NCI-H2081 treated with DMSO at 0.1 percent for 48 hours (cell line): ENCODE results near the gene RPL32.

Experiments used
- DNase-seq: peaks from one replicate; lab custom pipeline; 2025; lab: John Stamatoyannopoulos, UW

The RPL32 gene

DNA sequence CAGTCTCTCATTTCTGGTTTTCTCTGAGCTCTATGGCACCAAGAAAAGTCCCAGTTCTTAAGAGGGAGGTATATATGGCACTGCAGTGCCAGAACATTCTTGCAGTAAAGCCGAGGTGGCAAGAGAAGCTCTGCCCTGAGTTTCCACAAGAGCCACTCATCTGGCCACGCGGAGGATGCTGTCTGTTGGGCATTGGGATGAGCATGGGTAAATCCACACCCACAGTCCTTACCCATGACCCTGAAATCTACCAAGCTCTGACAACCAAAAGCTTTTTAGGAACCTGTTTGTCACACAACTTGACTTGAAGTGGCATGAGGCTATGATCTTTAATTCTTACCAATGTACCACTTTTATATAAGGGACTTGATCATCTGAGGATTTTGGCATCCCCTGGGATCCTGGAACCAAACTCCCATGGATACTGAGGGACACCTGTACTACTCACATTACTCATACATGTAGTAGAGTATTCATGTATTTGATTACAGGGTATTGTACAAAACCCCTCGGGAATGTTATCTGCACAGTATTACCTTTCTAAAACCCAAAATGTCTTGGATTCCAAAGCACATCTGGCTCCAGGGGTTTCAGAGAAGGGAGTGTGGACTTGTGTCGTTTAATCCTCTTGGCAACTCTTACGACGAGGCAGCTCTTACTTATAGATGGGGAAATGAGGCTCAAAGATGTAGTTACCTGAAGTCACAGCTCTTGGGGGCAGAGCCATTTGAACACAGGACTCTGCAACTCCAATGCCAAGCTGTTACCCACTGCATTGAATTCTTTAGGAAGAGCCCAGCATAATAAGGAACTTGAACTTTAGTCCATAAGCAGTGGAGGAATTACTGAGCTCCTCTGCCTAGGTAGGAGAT lies 8.8 kb downstream of the RPL32 start:
- DNase-seq: no peak

DNA sequence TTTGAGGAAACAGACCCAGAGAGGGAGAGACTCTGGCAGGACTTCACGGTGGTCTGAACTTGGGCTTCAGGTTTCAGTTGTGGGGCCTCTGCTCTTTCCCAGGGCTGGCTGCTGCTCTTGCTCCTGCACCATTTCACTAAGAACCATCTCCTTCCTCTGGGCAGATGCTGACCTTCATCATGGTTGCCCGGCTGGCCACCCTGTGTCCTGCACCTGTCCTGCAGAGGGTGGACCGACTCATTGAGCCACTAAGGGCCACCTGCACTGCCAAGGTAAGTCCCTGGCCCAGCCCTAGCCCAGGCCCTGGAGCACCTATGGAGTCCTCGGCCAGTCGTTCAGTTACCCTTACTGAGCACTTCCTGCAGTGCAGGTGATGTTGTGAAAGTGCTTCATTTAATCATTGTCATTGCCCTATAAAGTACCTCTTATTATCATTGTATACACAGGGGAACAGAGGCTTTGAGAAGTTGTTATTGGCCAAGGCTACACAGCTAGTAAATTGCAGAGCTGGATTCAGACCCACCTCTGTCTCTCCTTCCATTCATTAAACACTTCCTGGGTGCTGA lies 10.0 kb downstream of the RPL32 start:
- no peak for DNase-seq

DNA sequence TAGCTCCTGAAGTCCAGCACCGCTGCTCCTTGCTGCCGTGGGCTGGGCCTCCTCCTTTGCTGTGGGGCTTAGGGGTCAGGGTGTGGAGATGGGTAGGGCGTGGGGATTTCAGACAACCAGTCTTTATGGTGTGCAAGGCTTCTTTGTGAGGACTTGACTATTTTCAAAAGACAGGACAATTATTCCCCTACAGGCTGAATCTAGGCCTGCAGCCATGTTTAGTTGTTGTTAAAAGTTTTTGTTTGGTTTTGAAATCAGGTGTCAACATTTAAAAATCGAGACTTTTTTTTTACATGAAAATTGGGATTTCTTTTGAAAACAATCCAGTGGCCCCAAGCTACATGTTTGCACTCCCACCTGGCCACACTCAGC lies 10.6 kb downstream of the RPL32 start:
- no peak for DNase-seq

DNA sequence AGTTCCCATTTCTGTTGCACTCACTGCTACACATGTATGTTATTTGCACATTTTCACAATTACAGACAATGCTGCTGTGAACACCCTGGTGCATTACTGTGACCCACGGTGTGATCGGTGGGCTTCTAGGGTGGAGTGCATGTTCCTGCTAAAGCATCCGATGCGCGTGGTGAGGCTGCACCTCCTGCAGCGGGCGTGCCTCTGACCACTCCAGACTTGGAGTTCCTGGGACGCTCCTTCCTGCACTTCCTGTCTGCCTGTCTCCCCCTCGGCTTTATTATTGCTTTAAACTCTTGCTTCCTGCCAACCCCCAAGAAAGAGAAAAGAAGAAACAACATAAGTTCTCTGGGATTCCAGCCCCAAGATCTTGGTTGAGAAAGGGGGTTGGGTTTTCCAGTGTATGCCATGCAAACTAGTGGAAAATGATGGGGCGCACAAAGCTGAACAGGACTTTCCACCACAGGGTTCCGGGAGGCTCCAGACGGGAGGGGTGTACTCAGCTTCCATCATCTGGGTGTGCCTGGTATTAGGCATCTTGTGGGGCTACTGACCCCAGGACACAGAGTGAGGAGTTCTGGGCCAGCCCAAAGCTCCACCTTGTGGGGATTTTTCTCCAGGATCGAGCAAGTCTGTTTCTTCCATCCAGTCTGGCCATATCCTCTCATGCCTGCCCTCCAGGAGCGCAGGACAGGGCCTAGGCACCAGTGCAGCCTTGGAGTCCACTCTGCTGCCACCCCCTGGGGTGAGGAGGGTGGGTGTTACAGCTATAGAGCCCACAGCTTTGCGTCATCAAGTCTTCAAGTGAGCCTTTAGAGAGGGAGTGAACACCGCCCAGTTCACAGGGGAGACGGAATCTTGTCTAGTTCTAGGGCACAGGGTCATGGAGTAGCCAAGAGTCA lies 11.2 kb downstream of the RPL32 start:
- DNase-seq: no peak

DNA sequence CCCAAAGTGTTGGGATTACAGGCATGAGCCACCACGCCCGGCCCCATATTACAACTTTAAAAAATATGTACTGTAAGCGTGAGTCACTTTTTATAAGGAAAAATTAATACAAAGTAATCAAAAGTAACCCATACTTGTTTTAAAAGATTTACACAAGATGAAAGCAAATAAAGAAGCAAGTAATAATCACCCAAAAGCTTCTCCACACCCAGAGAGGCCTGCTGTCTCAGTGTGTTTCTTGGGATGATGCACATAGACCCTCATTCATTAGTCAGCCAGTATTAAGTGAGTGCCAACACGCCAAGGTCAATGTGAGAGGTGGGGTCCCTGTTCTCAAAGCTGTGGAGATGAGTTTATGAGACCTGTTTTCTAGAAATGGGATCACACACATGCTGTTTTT lies 12.0 kb downstream of the RPL32 start:
- DNase-seq: no peak

DNA sequence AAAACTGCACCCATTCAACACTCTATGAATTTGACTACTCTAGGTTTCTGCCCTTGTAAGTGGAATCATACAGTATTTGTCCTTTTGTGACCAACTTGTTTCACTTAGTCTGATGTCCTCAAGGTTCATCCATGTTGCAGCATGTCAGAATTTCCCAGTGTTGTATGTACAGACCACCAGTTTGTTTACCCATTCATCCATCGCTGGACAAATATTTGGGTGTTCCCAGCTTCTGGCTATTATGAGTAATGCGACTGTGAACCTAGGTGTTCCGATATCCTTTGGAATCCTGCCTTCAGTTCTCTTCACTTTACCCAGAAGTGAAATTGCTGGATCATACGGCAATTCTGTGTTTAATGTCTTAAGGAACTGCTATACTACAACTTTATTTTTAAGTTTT lies 12.6 kb downstream of the RPL32 start:
- DNase-seq: no peak

DNA sequence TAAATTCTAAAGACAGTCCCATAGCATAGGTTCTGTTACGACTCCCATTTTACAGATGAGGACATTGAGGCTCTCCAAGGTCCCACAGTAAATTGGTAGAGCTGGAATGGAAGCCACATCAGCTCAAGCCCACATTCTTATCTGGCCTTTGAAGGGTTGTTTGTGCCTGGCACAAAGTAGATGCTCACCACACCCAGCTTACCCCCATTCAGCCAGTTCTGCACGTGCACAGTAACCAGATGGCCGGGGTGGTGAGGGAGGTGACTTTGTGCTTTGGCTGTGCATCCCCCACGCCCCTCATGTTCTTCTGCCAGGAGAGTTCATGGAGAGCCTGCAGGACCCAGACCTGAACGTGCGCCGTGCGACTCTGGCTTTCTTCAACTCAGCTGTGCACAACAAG lies 16.2 kb downstream of the RPL32 start:
- no peak for DNase-seq

DNA sequence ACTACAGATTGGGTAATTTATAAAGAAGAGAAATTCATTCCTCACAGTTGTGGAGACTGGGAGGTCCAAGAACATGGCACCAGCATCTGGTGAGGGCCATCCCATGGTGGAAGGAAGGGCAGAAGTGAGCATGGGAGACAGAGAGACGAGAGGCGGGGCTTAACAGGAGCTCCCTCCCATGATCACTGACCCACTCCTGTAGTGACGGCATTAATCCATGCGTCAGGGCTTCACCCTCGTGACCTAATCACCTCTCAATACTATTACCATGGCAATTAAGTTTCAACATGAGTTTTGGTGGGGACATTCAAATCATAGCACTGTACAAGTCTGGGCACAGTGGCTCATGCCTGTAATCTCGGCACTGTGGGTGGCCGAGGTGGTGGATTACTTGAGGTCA lies 17.1 kb downstream of the RPL32 start:
- DNase-seq: no peak

DNA sequence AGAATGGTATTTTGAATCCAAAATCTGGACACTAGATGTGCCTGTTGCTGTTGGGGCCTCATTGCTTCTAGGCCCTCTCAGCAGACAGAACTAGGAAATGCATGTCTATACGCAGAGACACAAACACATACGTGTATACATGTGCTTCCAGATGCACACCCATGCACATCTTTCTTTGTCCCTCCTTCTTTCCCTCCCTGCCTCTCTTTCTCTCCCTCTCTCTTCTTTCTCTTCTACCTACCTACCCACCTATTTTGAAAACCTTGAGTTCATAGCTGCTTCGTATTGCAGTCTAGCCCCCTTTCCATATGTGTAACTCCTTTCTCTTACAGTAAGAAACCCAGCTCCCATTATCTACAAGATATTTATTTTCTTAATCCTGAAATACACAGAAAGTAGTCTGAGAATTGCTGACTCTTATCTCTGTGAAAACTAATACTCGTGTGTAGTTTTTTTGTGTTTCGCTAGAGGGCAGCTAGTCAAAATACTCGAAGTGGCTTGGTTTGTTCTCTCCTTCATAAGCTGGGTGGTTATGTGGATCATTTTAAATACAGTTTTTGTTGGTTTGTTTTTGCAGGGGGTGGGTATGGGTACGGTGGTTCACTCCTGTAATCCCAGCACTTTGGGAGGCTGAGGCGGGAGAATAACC lies 18.5 kb downstream of the RPL32 start:
- DNase-seq: no peak

DNA sequence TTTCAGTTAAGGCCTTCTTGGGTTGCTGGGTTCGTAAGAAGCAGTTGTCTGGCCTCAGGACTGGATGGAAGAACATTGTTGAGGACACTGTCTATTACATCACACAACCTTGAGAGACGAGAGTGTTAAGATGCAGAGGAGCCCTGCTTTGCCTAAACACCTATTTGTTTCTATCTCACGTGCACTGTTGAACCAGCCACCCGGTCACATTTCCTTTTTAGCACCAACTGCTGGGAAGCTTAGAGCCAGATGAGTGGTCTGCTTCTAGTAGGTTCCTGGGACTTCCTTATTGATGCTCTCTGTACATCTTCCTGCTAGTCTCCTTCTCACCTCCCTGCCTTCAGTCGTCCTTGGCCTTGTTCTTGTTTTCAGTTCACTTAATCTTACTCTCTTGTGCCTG lies 22.6 kb downstream of the RPL32 start:
- DNase-seq: no peak

DNA sequence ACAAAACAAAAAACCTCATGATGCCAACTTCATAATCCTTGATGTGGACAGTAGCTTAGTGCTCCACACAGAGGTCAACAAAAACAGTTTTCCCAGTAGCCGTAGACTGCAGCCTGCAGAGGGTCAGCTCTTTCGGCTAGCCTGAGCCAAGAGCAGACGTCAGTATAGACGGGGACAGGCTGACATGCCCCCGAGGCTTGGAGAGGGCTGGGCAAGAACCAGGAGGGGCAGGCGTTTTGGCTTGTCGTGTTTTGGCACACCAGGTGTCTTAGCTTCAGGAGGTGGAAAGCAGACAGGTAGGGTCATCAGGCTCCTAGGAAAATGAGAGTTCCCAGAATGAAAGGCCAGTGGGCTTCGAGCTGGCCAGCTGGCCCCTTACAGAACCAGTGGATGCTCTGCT lies 23.1 kb downstream of the RPL32 start:
- no peak for DNase-seq

DNA sequence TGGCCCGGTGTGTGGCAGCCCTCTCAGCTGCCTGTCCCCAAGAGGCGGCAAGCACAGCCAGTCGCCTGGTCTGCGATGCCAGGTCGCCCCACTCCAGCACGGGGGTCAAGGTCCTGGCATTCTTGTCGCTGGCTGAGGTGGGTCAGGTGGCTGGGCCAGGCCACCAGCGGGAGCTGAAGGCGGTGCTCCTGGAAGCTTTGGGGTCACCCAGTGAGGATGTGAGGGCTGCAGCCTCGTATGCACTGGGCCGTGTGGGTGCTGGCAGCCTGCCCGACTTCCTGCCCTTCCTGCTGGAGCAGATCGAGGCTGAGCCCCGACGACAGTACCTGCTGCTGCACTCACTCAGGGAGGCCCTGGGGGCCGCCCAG lies 24.0 kb downstream of the RPL32 start:
- DNase-seq: no peak

DNA sequence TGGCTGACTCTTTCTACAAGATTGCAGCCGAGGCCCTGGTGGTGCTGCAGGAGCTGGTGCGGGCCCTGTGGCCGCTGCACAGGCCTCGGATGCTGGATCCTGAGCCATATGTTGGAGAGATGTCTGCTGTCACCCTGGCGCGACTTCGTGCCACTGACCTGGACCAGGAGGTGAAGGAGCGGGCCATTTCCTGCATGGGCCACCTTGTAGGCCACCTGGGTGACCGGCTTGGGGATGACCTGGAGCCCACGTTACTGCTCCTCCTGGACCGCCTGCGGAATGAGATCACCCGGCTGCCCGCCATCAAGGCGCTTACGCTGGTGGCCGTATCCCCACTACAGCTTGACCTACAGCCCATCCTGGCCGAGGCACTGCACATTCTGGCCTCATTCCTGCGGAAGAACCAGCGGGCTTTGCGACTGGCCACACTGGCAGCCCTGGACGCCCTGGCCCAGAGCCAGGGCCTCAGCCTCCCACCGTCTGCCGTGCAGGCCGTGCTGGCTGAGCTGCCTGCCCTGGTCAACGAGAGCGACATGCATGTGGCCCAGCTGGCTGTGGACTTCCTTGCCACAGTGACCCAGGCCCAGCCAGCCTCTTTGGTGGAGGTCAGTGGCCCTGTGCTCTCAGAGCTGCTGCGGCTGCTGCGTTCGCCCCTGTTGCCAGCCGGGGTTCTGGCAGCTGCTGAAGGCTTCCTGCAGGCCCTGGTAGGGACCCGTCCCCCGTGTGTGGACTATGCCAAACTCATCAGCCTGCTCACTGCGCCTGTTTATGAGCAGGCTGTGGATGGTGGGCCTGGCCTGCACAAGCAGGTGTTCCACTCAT lies 24.6 kb downstream of the RPL32 start:
- DNase-seq: no peak

DNA sequence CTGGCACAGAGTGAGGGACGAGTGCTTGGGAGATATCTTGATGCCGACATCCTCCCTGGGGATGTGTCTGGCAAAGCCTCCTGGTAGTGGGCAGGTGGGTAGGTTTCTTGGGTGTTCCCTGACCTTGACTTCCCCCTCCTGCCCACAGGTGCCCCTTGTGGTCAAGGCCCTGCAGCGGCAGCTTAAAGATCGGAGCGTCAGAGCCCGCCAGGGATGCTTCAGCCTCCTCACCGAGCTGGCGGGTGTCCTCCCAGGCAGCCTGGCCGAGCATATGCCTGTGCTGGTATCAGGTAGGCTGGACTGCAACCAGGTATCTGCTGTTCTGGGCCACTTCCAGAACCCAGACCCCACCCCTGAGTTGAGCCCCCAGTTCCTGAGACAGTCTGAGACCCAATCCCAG lies 25.6 kb downstream of the RPL32 start:
- no peak for DNase-seq

DNA sequence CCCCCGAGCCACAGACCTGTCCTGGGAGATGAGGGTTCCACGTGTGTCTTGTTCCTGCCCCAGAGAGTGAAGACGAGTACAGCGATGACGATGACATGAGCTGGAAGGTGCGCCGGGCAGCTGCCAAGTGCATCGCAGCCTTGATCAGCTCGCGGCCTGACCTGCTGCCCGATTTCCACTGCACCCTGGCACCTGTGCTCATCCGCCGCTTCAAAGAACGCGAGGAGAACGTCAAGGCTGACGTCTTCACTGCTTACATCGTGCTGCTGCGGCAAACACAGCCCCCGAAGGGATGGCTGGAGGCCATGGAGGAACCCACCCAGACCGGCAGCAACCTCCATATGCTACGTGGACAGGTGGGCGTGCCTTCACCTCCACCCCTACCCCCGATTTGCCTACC lies 26.3 kb downstream of the RPL32 start:
- no peak for DNase-seq

DNA sequence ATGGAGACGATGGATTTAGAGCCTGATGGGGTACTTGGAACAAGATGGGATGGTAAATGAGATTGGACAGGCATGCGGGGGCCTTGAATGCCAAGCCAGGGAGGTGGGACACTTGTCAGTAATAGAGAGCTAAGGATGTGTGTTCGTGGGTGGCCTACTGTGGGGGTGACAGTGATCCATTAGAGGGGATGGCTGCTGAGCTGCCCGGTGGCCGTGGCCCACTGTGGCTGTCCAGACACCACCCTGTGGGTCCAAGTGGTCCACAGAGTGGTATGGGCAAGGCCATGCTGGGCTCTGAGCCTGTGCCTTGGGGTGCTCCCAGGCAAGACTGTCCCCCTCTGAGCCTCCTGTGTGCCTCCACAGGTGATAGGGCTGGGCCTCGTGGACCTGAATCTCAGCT lies 27.4 kb downstream of the RPL32 start:
- no peak for DNase-seq

DNA sequence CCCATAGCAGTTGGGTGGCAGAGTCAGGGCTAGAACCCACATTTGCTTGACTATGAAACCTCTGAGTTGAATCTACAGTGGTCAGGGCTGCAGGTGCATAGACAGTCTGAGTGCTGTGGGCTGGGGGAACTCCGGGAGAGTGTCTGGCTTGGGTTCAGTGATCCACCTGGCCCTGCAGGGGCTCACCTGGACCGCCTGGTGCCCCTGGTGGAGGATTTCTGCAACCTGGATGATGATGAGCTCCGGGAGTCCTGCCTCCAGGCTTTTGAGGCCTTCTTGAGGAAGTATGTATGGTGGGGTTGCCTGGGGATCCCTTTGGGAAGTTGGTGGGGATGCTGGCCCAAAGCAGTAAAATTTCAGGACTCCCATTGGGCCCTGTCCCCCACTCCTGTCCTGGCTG lies 28.6 kb downstream of the RPL32 start:
- no peak for DNase-seq

DNA sequence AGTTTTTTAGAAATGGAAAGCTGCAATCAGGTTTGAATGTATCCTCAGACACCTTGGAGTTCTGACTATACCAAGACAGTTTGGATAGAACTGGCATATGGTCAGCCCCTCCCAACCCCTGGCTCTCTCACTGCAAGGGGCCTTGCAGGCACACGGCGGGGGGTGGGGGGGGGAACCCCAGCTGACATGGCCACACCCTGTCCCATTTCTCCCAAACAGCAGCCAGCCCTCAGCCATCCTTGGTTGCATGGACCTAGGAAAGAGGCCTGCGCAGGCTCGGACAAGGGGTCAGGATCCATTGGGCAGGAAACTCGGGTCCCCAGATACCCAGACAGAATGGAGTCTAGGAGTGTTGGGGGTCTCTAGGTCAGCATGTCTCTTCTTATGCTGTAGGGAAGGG lies 30.4 kb downstream of the RPL32 start:
- no peak for DNase-seq

DNA sequence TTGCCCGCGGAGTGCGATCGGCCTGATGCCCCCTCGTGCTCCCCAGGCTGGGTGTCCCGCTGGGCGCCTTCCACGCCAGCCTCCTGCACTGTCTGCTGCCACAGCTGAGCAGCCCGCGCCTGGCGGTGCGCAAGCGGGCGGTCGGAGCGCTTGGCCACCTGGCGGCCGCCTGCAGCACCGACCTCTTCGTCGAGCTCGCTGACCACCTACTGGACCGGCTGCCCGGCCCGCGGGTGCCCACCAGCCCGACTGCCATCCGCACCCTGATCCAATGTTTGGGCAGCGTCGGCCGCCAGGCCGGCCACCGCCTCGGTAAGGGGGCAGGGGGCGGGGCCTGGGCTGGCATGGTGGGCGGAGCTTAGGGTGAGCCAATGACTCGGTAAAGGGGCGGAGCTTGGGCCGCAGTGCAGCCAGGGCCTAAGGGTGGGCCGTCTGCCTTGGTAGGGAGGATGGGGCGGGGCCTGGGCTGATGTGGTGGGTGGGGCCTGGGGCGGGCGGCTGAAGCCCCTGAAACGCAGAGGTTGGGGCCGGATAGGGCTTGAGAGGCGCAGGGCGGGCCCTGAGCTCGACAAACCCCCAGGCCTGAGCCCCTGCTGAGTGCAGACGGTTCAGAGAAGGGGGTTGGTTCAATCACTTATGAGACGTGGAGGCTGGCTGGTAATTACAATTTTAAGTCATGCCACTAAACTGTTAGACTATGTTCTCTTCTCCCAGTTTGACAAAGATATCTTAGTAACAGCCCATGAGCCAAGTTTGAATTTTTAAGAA lies 31.2 kb downstream of the RPL32 start:
- no peak for DNase-seq

DNA sequence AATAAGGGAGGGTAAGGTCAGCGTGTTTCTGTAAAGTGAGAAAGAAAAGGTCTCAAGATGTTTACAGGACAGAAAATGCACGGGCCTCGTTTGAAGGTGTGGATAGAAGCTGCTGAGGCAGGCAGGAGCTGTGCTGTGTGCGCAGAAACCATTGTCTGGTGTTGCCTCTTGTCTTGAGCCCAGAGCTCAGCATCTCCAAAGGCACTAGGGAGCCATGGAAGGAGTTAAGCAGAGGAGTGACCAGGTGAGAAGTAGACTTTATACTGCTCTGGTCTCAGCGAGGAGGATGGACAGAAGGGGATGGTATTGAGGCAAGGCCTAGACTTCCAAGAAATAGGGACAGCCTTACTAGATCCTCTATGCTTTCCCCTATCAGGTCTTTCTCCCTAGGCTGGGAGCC lies 31.9 kb downstream of the RPL32 start:
- no peak for DNase-seq

DNA sequence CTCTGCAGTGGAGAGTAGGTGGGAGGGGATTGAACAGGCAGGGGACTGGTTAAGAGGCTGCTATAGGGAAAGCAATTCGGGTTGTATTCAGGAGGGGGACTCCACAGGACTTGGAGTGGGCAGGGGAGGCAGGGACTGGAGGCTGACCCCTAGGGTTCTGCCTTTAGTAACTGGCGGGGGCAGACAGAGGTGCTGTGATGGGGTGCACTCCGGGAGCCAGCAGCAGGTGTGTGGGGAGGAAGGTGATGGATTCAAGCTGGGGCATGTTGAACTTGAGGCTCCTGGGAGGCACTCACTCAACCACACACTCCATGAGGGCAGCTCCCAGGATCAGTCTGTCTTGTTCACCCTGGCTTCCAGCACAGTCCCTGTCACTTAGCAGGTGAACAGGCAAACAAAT lies 32.4 kb downstream of the RPL32 start:
- no peak for DNase-seq
